Lung (tissue), 12 donors: Measurements from ENCODE around the gene ZNF598. TPM values are rescaled to one million over a fixed set of nuclear protein-coding genes. Genes with fewer than 3 reads are reported as not detected.
A peak's percentile ranks its signal among the peaks of the same experiment; 100 is the strongest.

Experiments used
- ATAC-seq: fragments of 200-7000 bp; cut with Tn5 transposase; one replicate; pipeline ENCODE4 v1.9.1; 2020; ENCODE audit warnings: moderate number of reproducible peaks; ENCODE audit not compliant: insufficient read depth, low FRiP score
- DNase-seq, 3 donors: peaks; one replicate each; pipeline ENCODE4 v3.0.0-alpha.2; 2013 to 2017
- H3K27ac ChIP-seq, 2 donors: one replicate each; pipeline ENCODE4 v1.5.1; 2013; ENCODE audit warnings: mild to moderate bottlenecking in 2 of 2, moderate library complexity in 2 of 2, control low read depth in 1 of 2, inconsistent platforms in 1 of 2, low read depth in 1 of 2, low read length in 1 of 2
- H3K27me3 ChIP-seq, 3 donors: one replicate each; pipeline ENCODE4 v1.5.1; 2013; ENCODE audit warnings: low read length in 2 of 3; ENCODE audit not compliant: control insufficient read depth in 3 of 3, insufficient read depth in 3 of 3
- H3K36me3 ChIP-seq, 4 donors: one replicate each; pipeline ENCODE4 v1.5.1; 2013; ENCODE audit warnings: low read length in 4 of 4, mild to moderate bottlenecking in 1 of 4, moderate library complexity in 1 of 4; ENCODE audit not compliant: control insufficient read depth in 4 of 4, insufficient read depth in 4 of 4
- H3K4me1 ChIP-seq, 5 donors: one replicate each; pipeline ENCODE4 v1.5.1; 2013; ENCODE audit warnings: low read length in 5 of 5, mild to moderate bottlenecking in 2 of 5, moderate library complexity in 1 of 5; ENCODE audit not compliant: control insufficient read depth in 5 of 5, insufficient read depth in 5 of 5
- H3K4me3 ChIP-seq: one replicate; pipeline ENCODE4 v1.5.1; 2013; ENCODE audit warnings: mild to moderate bottlenecking, control low read depth, moderate library complexity
- H3K9ac ChIP-seq, 2 donors: one replicate each; pipeline ENCODE4 v1.5.1; 2013; ENCODE audit warnings: low read length in 2 of 2, control low read depth in 1 of 2; ENCODE audit not compliant: insufficient read depth in 1 of 2
- H3K9me3 ChIP-seq, 4 donors: one replicate each; pipeline ENCODE4 v1.5.1; 2013; ENCODE audit warnings: low read length in 3 of 4, mild to moderate bottlenecking in 1 of 4, moderate library complexity in 1 of 4; ENCODE audit not compliant: control insufficient read depth in 4 of 4, insufficient read depth in 3 of 4
- WGBS, 2 donors: extraction: QIAGEN DNeasy Blood & Tissue Kit; methylation state at CpG; one replicate each; pipeline ENCODE4 v1.1.7; 2013; 5-methylcytosine and 5-hydroxymethylcytosine counted together
- polyA plus RNA-seq, 2 donors: library from polyadenylated mRNA; stranded (reverse); fragments of 200-250 nt; gene quantifications; one replicate each; pipeline ENCODE4 v1.2.1, GENCODE V29; 2013
- total RNA-seq, 2 donors: library from RNA; depleted of rRNA in 1 of 2; stranded (reverse); fragments of >200 nt in 1 of 2; gene quantifications; one replicate each; pipeline ENCODE4 v1.2.1, GENCODE V29; 2014 to 2021
- TF ChIP-seq, protein P1 (sequence below): IDR thresholded peaks from 2 replicates; pipeline ENCODE4 v1.5.1; 2012; ENCODE audit warnings: mild to moderate bottlenecking; ENCODE audit errors: control extremely low read depth, extremely low read depth
- donor health status: control.
- donor health status: control.
- donor health status: Bipolar disorder and iron deficiency.
- donor health status: healthy.
- donor health status: DM: yes; HTN: yes; CAD: no.

The ZNF598 gene
- total and polyA plus RNA-seq, 4 donors, result 13.9 to 49.8 (median 35.9) TPM

DNA sequence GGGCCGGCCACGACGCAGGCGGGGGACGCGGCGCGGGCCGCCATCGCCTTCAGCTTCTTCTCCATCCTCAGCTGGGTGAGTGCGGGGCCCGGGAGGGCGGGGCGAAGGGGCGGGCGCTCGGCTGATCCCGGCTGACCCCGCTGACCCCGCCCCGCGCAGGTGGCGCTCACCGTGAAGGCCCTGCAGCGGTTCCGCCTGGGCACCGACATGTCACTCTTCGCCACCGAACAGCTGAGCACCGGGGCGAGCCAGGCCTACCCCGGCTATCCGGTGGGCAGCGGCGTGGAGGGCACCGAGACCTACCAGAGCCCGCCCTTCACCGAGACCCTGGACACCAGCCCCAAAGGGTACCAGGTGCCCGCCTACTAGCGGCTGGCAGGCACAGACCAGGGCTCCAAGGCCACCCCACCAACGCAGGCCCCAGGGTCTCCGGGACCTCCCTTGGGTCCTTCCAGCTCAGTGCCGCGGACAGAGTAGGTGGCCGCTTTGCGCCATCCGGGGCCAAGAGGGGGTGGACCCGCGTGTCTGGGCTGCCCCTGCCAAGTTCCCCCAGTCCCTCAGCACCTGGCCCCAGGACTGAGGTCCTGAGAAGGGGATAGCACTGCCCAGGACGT is 16.8 kb downstream of the ZNF598 start:
- Histone ChIP-seq H3K4me3 (peak overlapping the region; percentile 8), H3K27ac (peak overlapping the region in 1 of 2 donors; percentile 52), H3K27me3 (peaks cover 0 to 30% (median 27%) of the 10 kb centered on the region in 3 donors), H3K9me3 (no peaks in the 10 kb centered on the region), H3K9ac (no peak overlapping the region), H3K4me1 (peaks cover 0 to 7% (median 6%) of the 10 kb centered on the region in 5 donors), H3K36me3 (peaks cover 0 to 4% (median 2%) of the 10 kb centered on the region in 4 donors)
- WGBS, 2 donors, result 51 to 56% methylated on average over 44 to 50 of the region's 50 CpGs
- TF ChIP-seq, protein P1, sequence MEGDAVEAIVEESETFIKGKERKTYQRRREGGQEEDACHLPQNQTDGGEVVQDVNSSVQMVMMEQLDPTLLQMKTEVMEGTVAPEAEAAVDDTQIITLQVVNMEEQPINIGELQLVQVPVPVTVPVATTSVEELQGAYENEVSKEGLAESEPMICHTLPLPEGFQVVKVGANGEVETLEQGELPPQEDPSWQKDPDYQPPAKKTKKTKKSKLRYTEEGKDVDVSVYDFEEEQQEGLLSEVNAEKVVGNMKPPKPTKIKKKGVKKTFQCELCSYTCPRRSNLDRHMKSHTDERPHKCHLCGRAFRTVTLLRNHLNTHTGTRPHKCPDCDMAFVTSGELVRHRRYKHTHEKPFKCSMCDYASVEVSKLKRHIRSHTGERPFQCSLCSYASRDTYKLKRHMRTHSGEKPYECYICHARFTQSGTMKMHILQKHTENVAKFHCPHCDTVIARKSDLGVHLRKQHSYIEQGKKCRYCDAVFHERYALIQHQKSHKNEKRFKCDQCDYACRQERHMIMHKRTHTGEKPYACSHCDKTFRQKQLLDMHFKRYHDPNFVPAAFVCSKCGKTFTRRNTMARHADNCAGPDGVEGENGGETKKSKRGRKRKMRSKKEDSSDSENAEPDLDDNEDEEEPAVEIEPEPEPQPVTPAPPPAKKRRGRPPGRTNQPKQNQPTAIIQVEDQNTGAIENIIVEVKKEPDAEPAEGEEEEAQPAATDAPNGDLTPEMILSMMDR, result no peak
- ATAC-seq (no peak), DNase-seq (no peak)

DNA sequence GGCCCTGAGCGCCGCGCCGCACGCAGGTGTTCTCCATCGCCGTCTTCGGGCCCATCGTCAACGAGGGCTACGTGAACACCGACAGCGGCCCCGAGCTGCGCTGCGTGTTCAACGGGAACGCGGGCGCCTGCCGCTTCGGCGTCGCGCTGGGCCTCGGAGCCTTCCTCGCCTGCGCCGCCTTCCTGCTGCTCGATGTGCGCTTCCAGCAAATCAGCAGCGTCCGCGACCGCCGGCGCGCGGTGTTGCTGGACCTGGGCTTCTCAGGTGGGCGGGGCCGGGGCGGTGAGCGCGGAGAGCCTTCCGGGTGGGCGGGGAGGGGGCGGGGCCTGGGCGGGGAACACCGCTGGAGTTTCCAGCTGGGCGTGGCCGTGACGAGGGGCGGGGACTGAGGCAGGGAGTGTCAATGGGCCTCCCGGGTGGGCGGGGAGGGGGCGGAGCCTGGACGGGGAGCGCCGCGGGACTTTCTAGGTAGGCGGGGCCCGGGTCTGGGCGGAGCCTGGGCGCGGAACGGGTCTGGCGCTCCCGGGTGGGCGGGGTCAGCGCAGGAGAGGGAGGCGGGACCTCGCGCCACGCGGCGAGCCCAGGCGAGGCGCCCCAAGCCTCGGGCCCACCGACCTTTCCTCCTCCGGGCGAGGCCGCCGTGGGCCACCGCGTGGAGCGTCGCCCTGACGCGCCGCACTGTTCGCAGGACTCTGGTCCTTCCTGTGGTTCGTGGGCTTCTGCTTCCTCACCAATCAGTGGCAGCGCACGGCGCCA is 17.5 kb downstream of the ZNF598 start:
- peaks cover 0 to 2% (median under 1%) of the 10 kb centered on the region in 4 donors for H3K36me3 ChIP-seq
- 3 to 7% methylated on average over 74 to 96 of the region's 96 CpGs for WGBS, 2 donors

DNA sequence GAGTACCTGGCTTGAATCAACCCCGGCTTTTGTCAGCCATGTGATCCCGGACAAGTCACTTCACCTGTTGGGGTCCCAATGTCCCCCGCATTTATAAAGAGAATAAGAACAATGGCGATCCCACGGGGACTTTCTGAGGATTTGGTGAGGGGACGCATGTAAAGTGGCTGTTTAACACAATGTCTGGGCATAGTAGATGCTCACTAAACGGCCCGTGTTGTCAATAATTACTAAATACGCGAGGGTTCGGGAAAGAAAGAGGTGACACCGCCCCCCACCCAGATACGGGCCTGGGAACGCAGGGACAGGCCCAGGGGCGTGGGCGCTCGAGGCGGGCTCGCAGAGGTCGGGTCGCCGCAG is 18.1 kb downstream of the ZNF598 start:
- H3K27me3 ChIP-seq, result peaks cover 0 to 30% (median 27%) of the 10 kb centered on the region in 3 donors
- ATAC-seq (no peak), DNase-seq (no peak)
- no peak overlapping the region for H3K9ac ChIP-seq
- 12 to 14% methylated on average over 22 of the region's 22 CpGs for WGBS, 2 donors
- H3K9me3 ChIP-seq, result no peaks in the 10 kb centered on the region
- peak overlapping the region; percentile 10 for H3K4me3 ChIP-seq
- H3K36me3 ChIP-seq, result peaks cover 0 to 6% (median 4%) of the 10 kb centered on the region in 4 donors
- H3K4me1 ChIP-seq, result peaks cover 0 to 7% (median 6%) of the 10 kb centered on the region in 5 donors
- H3K27ac ChIP-seq, result peak overlapping the region in 1 of 2 donors; percentile 24
- TF ChIP-seq, protein P1, result no peak

More for the DNA sequence above, 17.5 kb downstream of the ZNF598 start:
- peak overlapping the region; percentile 10 for H3K4me3 ChIP-seq
- H3K27ac ChIP-seq, result peak overlapping the region in 1 of 2 donors; percentile 52
- DNase-seq (peak; percentile 78 to 93 (median 83)), ATAC-seq (peak; percentile 86)
- peaks cover 0 to 30% (median 27%) of the 10 kb centered on the region in 3 donors for H3K27me3 ChIP-seq
- TF ChIP-seq, protein P1, result no peak
- H3K9ac ChIP-seq, result no peak overlapping the region
- peaks cover 0 to 7% (median 6%) of the 10 kb centered on the region in 5 donors for H3K4me1 ChIP-seq
- no peaks in the 10 kb centered on the region for H3K9me3 ChIP-seq
